NCI-H2107 treated with DMSO at 0.1 percent for 48 hours (cell line): Measurements from ENCODE around the gene C4B.
"Not testable (repeated sequence)": the region's sequence is repeated elsewhere in the genome, so short reads cannot be mapped to it uniquely, and the experiment has no call there.

Experiments
- DNase-seq: peaks from one replicate; lab custom pipeline; 2025; ENCODE audit not compliant: unreplicated experiment; lab: John Stamatoyannopoulos, UW

The C4B gene

DNA sequence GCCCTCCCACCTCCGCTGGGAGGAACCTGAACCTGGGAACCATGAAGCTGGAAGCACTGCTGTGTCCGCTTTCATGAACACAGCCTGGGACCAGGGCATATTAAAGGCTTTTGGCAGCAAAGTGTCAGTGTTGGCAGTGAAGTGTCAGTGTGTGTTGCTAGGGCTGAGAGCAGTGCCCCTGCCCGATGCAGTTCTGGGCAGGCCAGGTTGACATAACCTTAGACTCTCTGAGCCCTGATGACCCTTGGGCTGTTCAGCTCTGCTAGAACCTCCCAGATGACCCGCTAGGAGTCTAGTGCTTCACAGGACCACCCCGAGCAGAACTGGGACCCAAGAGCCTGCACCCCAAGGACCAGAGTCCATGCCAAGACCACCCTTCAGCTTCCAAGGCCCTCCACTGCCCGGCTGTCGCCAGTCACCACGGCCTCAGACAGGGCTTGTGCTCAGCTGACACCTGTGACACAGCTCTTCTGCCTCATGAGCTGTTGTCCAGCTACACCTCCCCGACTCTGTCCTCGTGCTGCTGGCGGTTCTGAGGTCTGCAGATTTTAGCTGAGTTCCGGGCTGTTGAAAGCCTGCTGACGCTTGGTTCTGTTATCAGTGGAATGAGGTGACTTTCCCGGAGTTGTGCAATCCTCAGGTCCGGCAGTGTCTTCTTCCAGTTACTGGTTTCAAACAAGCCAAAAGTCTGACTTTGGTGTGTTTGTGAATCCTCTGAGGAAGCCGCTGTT lies 20.9 kb downstream of the C4B start:
- DNase-seq = not testable (repeated sequence)

DNA sequence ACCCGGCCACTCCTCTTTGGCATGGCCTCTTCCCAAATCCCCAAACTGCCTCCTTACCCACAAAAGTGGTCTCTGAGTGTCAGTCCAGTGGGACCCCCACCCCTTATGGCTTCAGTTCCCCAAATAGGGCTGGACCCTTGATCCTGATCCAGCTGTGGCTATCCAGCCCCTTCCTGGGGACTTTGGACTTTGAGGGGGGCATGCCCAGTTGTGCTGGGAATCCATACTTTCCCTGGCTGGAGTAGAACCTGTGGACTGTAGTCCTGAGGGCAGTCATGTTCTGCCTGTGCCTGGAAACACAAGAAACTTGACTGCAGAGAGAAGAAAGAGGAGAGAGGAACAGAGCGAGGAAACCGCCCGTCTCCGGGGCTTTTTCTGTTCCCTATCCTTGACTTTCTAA lies 22.5 kb downstream of the C4B start:
- DNase-seq = not testable (repeated sequence)

DNA sequence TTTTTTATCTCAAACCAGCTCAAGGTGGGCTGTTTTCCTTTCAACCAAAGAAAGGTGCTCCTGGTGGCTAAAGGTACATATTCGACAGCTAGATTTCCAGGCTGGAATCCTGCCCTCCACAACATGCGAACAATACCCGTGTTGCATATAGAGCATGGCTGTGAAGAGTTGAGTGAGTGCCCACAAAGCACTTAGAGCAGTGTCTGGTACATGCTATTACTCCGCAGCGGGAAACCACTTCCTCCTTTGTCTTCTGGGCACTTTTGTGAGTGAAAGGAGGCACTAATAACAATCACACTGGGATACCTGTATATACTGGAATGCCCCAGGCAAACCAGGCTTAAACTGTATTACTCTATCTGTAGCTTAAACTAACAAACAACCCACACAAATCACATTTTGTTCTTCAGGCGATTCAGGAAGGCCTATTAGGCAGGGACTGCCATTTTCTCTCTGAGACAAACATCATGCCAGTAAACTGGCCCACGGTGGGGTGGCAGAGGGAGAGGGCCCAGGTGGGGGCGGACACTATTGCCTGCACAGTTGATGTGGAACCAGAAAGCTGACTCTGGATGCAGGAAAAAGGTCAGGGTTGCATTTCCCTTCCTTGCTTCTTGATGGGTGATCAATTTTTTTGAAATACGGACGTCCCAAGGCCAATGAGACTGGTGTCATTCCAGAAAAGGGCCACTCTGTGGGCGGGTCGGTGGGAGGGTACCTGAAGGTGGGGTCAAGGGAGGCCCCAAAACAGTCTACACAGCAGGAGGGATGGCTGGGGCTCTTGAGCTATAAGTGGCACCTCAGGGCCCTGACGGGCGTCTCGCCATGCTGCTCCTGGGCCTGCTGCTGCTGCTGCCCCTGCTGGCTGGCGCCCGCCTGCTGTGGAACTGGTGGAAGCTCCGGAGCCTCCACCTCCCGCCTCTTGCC lies 23.3 kb downstream of the C4B start, which contains the start of gene CYP21A2:
Gene CYP21A2 (plus strand): TSS at position 818 of the 927 bp plus-strand sequence. CDS start 8 bp downstream, at position 826.
- DNase-seq = not testable (repeated sequence)

DNA sequence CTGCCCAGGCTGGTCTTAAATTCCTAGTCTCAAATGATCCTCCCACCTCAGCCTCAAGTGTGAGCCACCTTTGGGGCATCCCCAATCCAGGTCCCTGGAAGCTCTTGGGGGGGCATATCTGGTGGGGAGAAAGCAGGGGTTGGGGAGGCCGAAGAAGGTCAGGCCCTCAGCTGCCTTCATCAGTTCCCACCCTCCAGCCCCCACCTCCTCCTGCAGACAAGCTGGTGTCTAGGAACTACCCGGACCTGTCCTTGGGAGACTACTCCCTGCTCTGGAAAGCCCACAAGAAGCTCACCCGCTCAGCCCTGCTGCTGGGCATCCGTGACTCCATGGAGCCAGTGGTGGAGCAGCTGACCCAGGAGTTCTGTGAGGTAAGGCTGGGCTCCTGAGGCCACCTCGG lies 24.3 kb downstream of the C4B start:
- DNase-seq = not testable (repeated sequence)

DNA sequence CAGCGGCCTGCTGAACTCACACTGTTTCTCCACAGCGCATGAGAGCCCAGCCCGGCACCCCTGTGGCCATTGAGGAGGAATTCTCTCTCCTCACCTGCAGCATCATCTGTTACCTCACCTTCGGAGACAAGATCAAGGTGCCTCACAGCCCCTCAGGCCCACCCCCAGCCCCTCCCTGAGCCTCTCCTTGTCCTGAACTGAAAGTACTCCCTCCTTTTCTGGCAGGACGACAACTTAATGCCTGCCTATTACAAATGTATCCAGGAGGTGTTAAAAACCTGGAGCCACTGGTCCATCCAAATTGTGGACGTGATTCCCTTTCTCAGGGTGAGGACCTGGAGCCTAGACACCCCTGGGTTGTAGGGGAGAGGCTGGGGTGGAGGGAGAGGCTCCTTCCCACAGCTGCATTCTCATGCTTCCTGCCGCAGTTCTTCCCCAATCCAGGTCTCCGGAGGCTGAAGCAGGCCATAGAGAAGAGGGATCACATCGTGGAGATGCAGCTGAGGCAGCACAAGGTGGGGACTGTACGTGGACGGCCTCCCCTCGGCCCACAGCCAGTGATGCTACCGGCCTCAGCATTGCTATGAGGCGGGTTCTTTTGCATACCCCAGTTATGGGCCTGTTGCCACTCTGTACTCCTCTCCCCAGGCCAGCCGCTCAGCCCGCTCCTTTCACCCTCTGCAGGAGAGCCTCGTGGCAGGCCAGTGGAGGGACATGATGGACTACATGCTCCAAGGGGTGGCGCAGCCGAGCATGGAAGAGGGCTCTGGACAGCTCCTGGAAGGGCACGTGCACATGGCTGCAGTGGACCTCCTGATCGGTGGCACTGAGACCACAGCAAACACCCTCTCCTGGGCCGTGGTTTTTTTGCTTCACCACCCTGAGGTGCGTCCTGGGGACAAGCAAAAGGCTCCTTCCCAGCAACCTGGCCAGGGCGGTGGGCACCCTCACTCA lies 25.0 kb downstream of the C4B start:
- DNase-seq = not testable (repeated sequence)

DNA sequence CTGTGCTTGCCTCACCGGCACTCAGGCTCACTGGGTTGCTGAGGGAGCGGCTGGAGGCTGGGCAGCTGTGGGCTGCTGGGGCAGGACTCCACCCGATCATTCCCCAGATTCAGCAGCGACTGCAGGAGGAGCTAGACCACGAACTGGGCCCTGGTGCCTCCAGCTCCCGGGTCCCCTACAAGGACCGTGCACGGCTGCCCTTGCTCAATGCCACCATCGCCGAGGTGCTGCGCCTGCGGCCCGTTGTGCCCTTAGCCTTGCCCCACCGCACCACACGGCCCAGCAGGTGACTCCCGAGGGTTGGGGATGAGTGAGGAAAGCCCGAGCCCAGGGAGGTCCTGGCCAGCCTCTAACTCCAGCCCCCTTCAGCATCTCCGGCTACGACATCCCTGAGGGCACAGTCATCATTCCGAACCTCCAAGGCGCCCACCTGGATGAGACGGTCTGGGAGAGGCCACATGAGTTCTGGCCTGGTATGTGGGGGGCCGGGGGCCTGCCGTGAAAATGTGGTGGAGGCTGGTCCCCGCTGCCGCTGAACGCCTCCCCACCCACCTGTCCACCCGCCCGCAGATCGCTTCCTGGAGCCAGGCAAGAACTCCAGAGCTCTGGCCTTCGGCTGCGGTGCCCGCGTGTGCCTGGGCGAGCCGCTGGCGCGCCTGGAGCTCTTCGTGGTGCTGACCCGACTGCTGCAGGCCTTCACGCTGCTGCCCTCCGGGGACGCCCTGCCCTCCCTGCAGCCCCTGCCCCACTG lies 25.9 kb downstream of the C4B start:
- not testable (repeated sequence) for DNase-seq

DNA sequence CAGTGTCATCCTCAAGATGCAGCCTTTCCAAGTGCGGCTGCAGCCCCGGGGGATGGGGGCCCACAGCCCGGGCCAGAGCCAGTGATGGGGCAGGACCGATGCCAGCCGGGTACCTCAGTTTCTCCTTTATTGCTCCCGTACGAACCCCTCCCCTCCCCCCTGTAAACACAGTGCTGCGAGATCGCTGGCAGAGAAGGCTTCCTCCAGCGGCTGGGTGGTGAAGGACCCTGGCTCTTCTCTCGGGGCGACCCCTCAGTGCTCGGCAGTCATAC lies 26.4 kb downstream of the C4B start:
- not testable (repeated sequence) for DNase-seq

DNA sequence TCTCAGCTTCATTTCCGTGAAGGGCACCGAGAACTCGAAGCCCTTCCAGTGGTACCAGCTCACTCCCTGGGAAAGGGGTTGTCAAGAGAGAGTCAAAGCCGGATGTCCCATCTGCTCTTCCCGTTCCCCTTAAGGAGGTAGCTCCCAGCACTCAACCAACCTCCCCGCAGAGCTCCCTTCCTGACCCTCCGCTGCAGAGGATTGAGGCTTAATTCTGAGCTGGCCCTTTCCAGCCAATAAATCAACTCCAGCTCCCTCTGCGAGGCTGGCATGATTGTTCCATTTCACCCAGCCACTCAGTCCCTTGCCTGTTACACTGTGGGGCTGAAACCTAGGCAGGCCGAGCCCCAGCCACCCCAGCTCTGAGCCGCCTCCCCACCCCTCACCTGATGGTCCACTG lies 26.8 kb downstream of the C4B start:
- not testable (repeated sequence) for DNase-seq

DNA sequence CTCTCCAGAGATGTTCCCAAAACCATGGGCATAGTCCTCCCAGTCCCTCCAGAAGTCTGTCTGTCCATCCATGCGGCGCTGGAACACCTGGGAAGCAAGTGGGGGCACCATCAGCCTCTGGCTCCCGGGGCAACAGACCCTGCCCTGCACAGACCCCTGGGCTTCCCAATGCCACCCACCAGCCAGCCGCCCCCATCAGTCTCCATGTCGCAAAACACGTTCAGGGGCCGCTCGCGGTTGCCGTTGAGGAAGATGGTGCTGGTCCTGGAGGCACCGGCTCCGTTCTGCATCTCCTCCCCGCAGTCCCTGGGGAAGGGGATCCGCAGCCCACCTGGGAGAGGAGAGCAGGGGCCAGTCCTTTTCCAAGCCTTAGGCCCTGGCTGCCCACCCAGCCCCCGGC lies 27.7 kb downstream of the C4B start:
- DNase-seq = not testable (repeated sequence)

DNA sequence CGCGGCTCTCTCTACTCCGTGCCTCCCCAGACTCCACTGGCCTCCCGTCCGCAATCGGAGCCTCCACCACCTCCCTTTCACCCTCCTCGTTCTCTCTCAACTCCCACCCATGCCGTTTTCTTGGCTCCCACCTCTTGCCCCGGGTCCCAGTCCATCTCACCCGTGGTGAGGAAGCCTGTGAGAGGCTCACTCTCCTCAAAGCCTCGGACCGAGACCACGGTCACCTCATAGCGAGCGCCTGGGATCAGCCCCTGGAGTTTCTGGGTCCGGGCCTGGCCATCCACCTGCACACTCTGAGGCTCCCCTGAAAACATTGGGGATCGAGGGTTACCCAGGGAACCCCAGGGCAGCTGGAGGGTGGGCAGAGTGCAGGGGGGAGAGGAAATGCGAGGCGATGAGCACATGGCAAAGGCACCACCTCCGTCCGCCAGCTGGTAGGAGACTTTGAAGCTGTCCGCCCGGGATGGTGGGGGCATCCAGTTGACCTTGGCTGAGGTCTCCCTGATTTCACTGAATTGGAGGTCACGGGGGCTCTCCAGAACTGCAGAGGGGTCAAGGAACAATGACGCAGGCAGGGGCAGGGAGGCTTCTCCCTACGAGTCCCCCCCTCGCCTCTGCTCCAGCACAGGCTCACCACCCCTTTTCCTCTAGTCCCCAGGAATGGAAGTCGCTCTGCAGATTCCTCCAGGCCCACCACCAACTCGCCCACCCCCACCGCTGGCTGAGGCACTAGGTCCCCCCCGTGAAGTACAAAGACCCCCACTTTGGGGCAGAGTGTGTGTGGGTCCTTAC lies 29.2 kb downstream of the C4B start:
- DNase-seq = not testable (repeated sequence)

DNA sequence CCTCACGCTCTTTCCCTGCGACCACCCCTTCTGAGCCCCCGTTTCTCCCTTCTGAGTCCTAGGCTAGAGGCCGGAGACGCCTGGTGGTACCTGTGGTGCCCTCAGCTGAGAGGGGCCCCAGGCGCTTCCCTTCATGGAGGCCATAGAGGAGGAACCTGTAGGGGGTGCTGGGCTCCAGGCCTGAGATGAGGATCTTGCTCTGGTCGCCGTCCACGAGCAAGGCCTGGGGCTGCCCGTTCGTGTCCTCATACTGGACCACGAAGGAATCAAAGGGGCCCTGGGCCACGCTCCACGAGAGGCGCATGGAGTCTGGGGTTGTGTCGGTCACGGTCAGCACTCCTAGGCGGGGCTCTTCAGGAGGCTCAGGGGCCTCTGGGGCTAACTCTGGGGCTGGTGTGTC lies 30.3 kb downstream of the C4B start:
- DNase-seq = not testable (repeated sequence)

DNA sequence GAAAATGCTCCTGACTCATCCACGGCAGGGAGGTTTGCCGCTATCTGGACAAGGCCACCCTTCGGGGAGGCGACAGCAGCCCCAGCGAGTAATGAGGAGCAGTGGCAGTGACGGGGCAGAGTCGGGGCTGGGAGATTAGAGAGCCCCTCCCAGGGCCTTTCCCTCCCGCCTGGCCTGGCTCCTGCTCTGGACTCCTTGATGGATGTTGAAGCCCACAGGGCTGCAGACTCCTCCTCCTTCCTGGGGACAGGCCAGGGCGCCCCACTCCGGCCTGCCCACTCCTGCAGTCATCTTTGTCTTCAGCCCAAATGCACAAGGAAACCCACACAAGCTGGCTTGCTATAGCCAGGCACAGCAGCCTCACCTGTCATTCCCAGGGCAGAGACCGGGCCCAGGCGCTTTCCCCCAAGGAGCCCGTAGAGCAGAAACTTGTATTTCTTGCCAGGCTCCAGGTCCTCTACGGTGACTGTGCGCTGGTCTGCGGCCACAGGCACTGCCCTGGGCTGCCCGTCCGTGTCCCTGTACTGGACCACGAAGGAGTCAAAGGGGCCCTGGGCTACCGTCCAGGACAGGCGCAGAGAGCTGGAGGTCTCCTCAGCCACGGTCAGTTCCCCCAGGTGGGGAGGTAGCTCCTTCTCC lies 31.3 kb downstream of the C4B start:
- DNase-seq = no peak

DNA sequence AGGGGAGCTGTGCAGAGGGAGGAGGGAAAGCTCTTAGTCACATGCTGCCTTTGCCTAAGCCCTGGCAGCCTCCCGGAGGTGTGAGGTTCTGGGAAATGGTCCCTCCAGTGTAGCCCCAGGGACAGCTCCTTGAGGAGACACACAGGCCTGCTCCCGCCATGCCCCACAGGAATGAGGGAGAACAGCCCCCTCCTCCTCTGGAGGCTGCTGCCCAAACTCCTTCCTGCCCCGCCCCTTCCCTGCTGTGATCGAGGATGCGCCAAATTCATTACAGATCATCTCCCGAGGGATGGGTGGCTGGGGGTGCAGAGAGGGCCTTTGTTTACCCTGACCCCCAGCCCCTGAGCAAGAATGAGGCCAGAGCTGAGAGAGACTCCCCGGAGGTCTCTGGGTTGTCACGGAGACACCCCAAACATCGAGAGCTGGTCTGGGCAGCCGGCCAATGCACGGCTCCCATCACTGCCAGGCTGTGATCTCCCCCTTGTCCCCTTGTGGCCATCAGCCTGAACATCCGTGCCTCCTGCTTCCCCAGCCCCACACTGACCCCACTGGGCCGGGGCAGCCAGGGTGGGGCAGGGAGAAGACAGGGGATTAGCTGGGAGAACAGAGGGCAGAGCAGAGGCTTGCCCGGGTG lies 32.0 kb downstream of the C4B start:
- no peak for DNase-seq

DNA sequence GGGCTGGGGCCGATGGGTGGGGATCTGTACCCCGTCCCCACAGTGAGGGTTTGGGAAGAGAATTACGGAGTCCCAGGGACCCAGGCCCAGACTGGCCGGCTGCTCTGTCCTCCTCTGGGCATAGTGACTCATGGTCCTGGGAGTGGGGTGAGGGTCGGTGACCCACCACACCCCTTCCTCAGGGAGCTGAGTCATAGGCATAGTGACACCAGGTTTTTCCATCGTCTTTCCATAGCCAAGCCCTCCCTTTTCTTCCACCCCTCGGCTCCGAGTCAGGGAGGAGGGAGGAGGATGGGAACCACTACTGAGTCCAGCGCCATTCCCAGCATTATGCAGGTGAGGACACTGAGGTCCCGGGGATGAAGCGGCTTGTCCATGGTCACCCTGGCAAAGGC lies 32.5 kb downstream of the C4B start:
- DNase-seq = no peak

DNA sequence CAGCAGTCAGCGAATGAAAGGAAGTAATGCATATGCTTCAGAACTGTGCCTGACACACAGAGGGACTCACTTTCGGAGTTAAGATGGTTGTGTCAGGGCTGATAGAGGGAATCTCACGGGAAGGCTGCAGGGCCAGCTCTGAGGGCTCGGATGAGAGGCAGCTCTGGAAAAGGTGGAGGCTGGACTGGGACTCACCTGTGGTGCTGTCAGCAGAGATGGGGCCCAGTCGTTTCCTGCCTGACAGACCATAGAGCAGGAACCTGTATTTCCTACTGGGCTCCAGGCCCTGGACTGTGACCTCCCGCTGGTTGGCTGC lies 32.9 kb downstream of the C4B start:
- no peak for DNase-seq

DNA sequence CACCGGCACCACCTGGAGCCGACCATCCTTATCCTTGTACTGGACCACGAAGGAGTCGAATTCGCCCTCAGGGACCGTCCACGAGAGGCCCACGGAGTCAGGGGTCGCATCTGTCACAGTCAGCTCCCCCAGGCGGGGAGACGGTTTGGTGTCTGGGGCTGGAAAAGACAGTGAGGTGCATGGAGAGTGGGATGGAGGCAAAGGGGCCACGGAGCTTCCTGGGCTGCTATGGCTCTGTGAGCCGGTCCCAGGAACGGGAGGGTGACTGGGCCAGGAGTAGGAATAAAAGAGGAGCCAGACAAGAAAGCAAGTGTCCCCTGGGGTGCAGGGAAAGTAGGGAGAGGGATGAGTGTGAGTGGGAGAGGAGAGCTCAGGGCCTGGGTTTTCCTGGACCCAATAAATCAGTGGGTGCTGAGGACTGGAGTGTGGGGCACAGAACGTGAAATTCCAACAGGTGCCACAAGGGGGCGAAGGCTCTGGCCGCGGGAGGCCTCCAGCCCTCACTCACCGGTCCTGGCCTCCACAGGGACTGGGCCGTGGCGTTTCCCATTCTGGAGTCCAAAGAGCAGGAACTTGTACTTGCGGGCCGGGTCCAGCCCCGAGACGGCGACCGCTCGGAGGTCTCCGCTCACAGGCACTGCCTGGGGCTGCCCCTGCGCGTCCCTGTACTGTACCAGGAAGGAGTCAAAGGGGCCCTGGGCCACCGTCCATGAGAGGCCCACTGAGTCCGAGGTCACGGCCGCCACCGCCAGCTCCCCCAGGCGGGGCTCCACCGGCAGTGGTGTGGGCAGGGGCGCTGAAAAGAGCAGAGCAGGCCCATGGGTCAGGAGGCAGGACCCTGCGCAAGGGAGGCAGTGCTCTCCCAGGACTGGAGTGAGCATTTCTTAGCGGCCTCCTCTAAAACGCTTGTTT lies 33.5 kb downstream of the C4B start:
- DNase-seq = no peak

DNA sequence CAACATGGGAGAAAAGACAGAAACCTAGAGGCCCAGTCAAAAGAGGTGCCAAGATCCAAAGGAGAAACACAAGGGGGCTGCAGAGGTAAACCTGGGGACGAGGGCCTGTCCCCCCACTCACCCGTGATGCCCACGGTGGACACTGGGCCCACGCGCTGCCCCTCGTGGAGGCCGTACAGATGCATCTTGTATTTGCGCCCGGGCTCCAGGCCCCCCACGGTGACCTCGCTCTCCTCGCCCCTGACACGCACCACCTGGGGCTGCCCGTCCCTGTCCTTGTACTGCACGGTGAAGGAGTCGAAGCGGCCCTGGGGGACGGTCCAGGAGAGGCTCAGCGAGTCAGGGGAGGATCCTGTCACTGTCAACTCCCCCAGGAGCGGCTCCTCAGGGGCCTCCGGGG lies 34.6 kb downstream of the C4B start:
- not testable (repeated sequence) for DNase-seq

DNA sequence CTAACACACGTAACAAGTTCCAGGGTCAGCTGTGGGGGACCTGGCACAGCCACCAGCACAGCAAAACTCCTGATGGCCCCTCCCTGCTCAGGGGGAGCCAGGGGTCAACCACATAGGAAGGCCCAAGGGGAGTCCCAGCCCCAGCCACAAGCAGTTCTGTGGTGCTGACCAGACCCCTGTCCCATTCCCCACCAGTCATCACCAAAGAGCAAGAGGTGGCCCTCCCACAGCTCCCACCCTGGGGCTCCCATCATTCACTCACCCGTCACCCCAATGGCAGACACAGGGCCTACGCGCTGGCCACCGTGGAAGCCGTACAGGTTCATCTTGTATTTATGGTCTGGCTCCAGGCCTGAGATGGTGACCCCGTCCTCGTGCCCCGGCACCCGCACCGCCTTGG lies 35.1 kb downstream of the C4B start:
- DNase-seq = not testable (repeated sequence)
